GM12892 (cell line): ENCODE results near the gene AQP4.

Experiments
- POLR2A ChIP-seq: IDR thresholded peaks from 2 replicates; pipeline ENCODE4 v1.6.1; 2011; ENCODE audit warnings: low read depth, low read length, control low read depth
- POLR2AphosphoS5 ChIP-seq: IDR thresholded peaks from 2 replicates; pipeline ENCODE4 v1.6.1; 2011; ENCODE audit warnings: low read depth, low read length, control low read depth
- TAF1 ChIP-seq: IDR thresholded peaks from 2 replicates; pipeline ENCODE4 v1.6.1; 2011; ENCODE audit warnings: low read depth, mild to moderate bottlenecking, control low read depth, low read length, borderline replicate concordance

- no peak for TF ChIP-seq POLR2A
- no peak for TF ChIP-seq POLR2AphosphoS5
- no peak for TF ChIP-seq TAF1
These were observed 21.7 kb downstream of the AQP4 start for GRCh38 chr18:26843760-26844159.
